Measurements from ENCODE around the gene PCBD1. TPM values are rescaled to one million over a fixed set of nuclear protein-coding genes. Genes with fewer than 3 reads are reported as not detected.
A peak's percentile ranks its signal among the peaks of the same experiment; 100 is the strongest.

Gene PCBD1
- total RNA-seq, 1 donor = 19.9 TPM

DNA sequence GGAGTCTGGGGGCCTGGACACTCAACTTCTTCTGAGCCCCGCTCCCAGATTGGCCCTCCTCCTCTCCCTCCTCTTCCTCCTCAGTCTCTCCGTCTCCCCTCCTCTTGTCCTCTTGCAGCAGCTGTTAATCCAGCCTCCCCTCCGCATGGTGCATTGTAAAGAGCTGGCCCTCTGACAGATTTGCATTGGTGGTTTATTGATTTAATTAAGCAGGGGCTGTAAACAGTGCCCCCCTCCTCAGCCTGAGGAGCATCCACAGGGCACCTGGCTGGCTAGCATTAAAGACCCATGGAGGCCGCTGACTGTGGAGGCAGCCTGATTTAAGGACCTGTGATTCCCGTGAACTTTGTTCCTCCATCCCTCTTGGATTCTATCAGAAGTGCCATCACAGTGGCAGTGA, 28.9 kb upstream of the PCBD1 start:
- Histone ChIP-seq H3K36me3 (ENCODE audit: insufficient read depth, low read length) (no peaks in the 10 kb centered on the region), H2AFZ (ENCODE audit: low read length) (no peak overlapping the region), H3K27ac (ENCODE audit: low read depth, low read length) (no peak overlapping the region), H3K27me3 (ENCODE audit: insufficient read depth, low read length) (peaks cover 16% of the 10 kb centered on the region), H3K4me1 (ENCODE audit: insufficient read depth, low read length) (no peaks in the 10 kb centered on the region), H3K9me3 (ENCODE audit: low read depth, low read length) (no peaks in the 10 kb centered on the region), H3K79me2 (ENCODE audit: insufficient read depth, low read length) (no peaks in the 10 kb centered on the region), H3K4me2 (ENCODE audit: insufficient read depth, low read length) (no peak overlapping the region), H4K20me1 (ENCODE audit: insufficient read depth, low read length) (no peaks in the 10 kb centered on the region), H3K4me3 (ENCODE audit: insufficient read depth, low read length) (no peak overlapping the region)
- peak; percentile 35 for DNase-seq (ENCODE audit: insufficient read length, low spot score, missing footprints)
- TF ChIP-seq, protein P1, sequence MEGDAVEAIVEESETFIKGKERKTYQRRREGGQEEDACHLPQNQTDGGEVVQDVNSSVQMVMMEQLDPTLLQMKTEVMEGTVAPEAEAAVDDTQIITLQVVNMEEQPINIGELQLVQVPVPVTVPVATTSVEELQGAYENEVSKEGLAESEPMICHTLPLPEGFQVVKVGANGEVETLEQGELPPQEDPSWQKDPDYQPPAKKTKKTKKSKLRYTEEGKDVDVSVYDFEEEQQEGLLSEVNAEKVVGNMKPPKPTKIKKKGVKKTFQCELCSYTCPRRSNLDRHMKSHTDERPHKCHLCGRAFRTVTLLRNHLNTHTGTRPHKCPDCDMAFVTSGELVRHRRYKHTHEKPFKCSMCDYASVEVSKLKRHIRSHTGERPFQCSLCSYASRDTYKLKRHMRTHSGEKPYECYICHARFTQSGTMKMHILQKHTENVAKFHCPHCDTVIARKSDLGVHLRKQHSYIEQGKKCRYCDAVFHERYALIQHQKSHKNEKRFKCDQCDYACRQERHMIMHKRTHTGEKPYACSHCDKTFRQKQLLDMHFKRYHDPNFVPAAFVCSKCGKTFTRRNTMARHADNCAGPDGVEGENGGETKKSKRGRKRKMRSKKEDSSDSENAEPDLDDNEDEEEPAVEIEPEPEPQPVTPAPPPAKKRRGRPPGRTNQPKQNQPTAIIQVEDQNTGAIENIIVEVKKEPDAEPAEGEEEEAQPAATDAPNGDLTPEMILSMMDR (IDR thresholded peaks at IDR 0.05; ENCODE audit: extremely low read depth, low read depth, low read length) = no peak

DNA sequence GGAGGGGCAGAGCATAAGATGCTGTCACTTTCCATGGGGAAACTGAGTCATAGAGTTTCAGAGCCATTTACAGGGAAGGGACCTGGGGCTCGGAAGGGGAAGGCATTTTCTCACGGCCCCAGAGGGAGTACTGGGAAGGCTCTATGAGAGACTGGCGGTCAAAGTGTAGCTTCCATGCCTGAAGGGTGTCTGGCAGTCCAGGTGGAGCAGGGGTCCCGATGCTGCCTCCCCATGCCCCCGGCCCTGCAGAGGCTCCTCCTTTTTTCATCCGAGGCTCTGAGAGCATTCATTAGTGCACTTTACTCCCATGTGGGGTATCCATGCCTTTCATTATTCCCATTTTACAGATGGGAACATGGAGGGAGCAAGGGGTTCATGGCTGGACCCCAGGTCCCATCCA, 27.9 kb upstream of the PCBD1 start:
- Histone ChIP-seq H3K79me2 (ENCODE audit: insufficient read depth, low read length) (no peaks in the 10 kb centered on the region), H2AFZ (ENCODE audit: low read length) (no peak overlapping the region), H3K9me3 (ENCODE audit: low read depth, low read length) (no peaks in the 10 kb centered on the region), H3K4me1 (ENCODE audit: insufficient read depth, low read length) (no peaks in the 10 kb centered on the region), H4K20me1 (ENCODE audit: insufficient read depth, low read length) (no peaks in the 10 kb centered on the region), H3K36me3 (ENCODE audit: insufficient read depth, low read length) (no peaks in the 10 kb centered on the region), H3K4me3 (ENCODE audit: insufficient read depth, low read length) (no peak overlapping the region), H3K27me3 (ENCODE audit: insufficient read depth, low read length) (peaks cover 12% of the 10 kb centered on the region), H3K4me2 (ENCODE audit: insufficient read depth, low read length) (no peak overlapping the region), H3K27ac (ENCODE audit: low read depth, low read length) (no peak overlapping the region)
- TF ChIP-seq, protein P1 (IDR thresholded peaks at IDR 0.05; ENCODE audit: extremely low read depth, low read depth, low read length) = no peak
- DNase-seq (ENCODE audit: insufficient read length, low spot score, missing footprints) = peak; percentile 26

- no peak overlapping the region for H2AFZ ChIP-seq (ENCODE audit: low read length)
Observed at GRCh38 chr10:70915806-70916205, 27.4 kb upstream of the PCBD1 start.

DNA sequence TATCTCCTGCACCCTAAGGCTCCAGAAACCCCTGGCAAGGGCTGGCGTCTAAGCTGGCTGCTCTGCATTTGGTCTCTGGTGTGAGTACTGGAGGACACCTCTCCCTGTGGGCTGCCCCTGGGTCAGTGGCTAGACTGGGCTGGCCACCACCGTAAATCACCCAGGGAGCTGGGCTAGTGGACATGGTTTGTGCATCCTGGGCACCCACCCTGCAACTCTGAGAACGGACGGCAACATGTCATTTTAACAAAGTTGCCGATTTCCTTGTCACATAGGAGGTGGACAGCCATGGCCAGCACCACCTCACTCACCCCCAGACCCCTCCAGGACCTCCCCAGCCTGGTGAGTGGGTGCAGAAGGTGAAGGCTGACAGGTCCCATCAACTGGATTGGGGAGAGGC, 26.8 kb upstream of the PCBD1 start:
- TF ChIP-seq, protein P1 (IDR thresholded peaks at IDR 0.05; ENCODE audit: extremely low read depth, low read depth, low read length) = no peak
- Histone ChIP-seq H4K20me1 (ENCODE audit: insufficient read depth, low read length) (no peaks in the 10 kb centered on the region), H2AFZ (ENCODE audit: low read length) (no peak overlapping the region), H3K27me3 (ENCODE audit: insufficient read depth, low read length) (peaks cover 7% of the 10 kb centered on the region), H3K4me3 (ENCODE audit: insufficient read depth, low read length) (no peak overlapping the region), H3K79me2 (ENCODE audit: insufficient read depth, low read length) (no peaks in the 10 kb centered on the region), H3K27ac (ENCODE audit: low read depth, low read length) (no peak overlapping the region), H3K4me2 (ENCODE audit: insufficient read depth, low read length) (no peak overlapping the region), H3K4me1 (ENCODE audit: insufficient read depth, low read length) (no peaks in the 10 kb centered on the region), H3K36me3 (ENCODE audit: insufficient read depth, low read length) (no peaks in the 10 kb centered on the region), H3K9me3 (ENCODE audit: low read depth, low read length) (no peaks in the 10 kb centered on the region)
- no peak for DNase-seq (ENCODE audit: insufficient read length, low spot score, missing footprints)

More at GRCh38 chr10:70915806-70916205, 27.4 kb upstream of the PCBD1 start:
- no peaks in the 10 kb centered on the region for H3K79me2 ChIP-seq (ENCODE audit: insufficient read depth, low read length)
- no peaks in the 10 kb centered on the region for H3K9me3 ChIP-seq (ENCODE audit: low read depth, low read length)
- no peaks in the 10 kb centered on the region for H3K4me1 ChIP-seq (ENCODE audit: insufficient read depth, low read length)
- no peaks in the 10 kb centered on the region for H4K20me1 ChIP-seq (ENCODE audit: insufficient read depth, low read length)
- H3K4me2 ChIP-seq (ENCODE audit: insufficient read depth, low read length) = no peak overlapping the region
- H3K4me3 ChIP-seq (ENCODE audit: insufficient read depth, low read length) = no peak overlapping the region
- no peaks in the 10 kb centered on the region for H3K36me3 ChIP-seq (ENCODE audit: insufficient read depth, low read length)
- no peak overlapping the region for H3K27ac ChIP-seq (ENCODE audit: low read depth, low read length)
- TF ChIP-seq, protein P1 (IDR thresholded peaks at IDR 0.05; ENCODE audit: extremely low read depth, low read depth, low read length) = no peak
- peak; percentile 19 for DNase-seq (ENCODE audit: insufficient read length, low spot score, missing footprints)
- H3K27me3 ChIP-seq (ENCODE audit: insufficient read depth, low read length) = peaks cover 7% of the 10 kb centered on the region

Measured in osteoblast (primary cell).